C1 segment of cervical spinal cord (tissue), 14 donors: ENCODE data around the gene PTGFRN.

Experiments
- DNase-seq, 14 donors: peaks; one replicate each; lab custom pipeline; 2025; lab: John Stamatoyannopoulos, UW

The PTGFRN gene

DNA sequence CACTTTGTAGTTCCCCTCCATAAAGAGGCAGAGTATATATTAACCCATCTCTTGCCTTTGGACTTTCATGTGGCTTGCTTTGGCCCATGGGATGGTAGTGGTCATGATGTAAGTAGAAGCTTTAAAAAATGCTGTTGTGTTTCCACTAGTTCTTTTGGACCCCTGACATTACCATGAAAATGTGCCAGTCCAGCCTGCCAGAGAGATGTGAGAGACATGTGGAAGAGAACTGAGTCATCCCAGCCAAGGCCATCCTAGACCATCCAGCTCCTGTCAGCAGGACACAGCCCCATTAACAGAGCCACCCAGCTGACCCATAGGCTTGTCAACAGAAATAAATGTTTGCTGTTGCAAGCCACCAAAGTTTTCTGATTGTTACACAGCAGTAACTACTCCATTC is 87.9 kb downstream of the PTGFRN start:
- no peak for DNase-seq

DNA sequence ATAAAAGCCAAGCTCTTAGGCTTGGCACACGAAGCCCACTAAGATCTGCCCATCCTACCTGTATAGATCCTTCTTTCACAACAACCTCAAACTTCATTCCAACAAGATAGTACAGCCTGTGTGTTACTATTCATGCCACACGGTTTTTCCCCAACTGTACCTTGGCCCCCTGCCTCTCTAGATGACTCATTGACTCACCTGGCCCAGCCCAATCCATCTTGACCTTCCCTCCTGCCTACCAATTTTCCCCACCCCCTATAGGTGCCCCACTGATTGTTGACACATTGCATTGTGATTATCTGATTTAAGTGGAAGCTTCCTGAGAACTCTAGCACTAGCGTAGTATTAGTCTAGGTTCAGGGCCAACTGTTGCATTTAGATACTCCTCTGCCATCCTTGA is 89.9 kb downstream of the PTGFRN start:
- DNase-seq = no peak

DNA sequence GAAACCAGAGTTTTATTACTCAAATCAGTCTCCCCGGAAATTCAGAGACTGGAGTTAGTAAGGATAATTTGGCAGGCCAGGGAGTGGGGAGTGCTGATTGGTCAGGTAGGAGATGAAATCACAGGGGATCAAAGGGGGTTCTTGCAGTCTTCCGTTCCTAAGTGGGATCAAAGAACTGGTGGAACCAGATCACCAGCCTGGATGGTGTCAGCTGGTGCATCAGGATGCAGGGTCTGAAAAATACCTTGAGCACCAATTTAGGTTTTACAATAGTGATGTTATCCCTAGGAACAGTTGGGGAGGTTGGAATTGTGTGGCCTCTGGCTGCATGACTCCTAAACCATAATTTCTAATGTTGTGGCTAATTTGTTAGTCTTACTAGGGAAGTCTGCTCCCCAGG is 90.4 kb downstream of the PTGFRN start:
- DNase-seq = no peak

DNA sequence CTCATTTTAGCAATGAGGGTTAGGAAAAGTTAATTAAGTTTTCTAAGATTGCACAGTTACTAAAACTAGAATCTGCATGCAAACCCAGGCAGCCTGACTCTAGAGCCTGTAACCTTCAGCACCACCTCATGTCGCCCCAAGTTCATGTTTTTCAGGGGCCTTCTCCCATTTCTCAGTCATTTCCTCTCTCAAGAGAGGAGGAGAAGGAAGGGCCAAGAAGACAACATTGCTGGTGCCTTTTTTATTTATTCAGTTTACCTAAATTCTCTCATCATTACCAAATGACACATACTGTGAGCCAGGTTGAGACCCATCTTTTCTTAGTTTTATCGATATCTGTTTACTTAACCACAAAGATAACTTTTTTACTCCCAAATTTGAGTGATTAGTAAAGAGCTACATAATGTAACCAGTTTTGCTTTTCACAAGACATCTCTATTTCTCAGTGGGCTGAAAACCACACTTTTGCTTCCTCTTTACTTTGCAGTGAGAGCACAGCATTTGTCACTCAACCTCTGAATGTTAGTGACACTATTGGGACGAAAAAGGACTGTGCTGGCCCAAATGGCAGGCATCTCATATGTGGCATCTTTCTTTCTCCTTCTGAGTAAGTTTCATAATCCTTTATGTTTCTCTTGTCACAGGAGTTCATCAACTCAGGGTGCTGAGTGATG is 91.7 kb downstream of the PTGFRN start, which contains the start of gene CD101:
Gene CD101 (plus strand): TSS at position 507 of the 674 bp plus-strand sequence. CDS start 58 bp downstream, at position 565.
- DNase-seq = no peak

DNA sequence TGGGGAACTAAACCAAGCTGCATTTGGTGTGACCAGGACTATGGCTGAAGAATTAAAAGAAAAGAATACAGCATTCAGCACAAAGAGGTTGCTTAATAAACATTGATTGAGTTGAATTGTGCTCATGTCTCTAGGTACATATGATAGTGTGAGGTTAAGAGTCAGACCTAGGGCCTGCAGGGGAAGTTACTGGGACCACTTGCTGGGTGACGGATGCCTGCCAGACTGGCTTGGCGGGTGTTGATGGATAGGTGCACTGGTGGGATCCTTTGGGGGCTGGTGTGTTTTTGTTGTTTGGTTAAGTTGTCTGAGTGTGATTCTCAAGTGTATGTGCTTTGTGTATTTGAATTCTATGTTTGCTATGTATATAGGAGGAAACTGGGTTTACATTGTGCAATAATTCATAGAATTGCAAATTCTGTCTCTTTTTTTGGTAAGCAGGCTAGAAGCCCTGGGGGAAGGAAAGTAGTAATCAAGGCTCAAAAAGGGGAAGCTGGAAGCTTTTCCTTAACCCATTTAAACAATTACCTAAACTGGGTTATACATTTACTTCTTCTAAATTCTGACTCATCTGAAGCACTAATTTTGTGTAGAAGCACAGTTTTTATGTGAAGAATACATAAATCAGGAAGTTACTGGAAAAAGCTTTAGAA is 93.6 kb downstream of the PTGFRN start:
- DNase-seq = no peak

DNA sequence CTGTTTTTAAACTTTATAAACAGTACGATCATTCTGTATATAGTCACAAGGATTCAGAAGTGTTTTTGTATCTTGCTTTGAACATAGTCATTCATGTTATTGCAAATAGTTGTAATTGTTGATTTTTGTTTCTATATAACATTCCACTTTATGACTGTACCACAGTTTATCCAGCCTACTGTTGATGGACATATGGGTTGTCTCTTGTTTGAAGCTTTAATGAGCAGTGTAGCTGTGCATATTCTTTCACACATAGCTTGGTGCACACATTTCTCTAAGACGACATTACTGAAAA is 98.0 kb downstream of the PTGFRN start:
- no peak for DNase-seq

DNA sequence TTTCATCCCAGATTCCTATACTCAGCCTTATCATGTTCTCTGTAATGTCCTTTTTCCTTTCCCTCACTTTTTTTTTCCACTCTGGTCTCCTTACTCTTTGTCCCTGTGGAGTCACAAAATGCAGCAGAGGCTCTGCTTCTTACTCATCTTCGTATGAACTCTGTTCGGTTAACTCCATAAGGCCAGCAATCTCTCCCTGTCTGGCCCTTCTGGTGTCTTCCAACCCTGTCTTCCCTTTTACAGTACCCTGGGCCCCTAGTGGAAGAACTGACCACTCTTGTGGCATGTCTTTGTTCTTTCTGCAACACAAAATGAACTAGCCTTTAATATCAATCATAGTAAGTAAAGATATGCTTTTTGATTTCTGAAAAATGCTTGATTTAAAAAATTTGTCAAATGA is 98.9 kb downstream of the PTGFRN start:
- DNase-seq = no peak

DNA sequence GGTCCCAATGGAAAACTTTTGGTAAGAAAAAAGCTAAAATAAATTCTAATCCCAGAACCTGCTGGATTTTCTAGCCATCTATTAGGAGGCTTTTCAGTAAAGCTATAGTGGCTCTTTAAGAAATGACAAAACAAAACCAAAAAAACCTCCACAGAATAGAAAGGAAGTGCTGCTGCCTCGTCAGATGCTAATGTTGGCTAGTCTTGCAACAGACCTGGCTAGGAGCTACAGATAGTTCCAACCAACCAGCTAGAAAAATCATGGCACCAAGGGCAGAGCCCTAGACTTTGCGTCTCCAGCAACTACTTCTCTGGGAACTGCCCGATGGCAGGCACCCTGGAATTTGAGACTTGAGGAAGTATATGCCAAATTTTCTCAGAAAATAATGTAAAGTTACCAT is 99.4 kb downstream of the PTGFRN start:
- no peak for DNase-seq

DNA sequence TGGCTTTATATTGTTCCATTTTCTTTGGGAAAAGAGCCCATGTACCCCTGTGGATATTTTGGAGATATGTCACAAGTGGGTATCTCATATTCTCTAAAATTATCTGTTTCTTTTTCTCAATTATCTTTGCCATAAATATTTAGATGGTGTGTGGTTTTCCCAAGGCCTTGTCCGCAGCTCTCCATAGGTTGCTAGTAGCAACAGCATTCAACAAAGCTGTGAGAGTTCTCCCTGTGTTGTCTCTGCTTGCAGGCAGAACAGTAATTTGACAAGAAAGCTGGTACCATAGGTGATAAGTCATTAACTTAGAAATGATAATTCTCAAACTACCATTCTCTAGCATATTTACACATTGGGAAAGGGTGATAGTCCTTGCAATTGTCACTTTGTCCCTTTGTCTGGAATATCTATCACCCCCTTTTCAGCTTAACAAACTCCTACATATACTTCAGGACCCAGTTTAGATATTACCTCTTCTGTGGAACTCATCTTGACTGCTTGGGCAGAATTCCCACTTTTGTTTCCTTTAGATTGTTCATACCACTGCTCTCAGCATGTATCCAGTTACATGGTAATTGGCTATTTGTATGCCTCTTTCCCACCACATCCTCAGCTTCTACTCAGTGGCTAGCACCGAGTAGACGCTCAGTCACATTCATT is 100.7 kb downstream of the PTGFRN start:
- no peak for DNase-seq

DNA sequence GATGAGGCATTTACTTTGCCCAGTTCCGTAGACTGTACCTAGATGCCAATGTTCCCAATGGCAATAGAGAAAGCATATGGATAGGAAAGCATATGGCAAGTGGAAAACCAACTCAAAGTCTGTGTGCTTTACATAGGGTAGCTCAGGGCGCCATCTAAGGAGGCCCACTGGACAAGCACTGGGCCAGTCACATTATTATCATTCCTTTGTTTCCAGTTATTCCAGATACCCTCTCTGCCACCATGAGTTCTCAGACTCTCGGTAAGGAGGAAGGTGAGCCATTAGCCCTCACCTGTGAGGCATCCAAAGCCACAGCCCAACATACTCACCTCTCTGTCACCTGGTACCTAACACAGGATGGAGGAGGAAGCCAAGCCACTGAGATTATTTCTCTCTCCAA is 101.6 kb downstream of the PTGFRN start:
- DNase-seq = no peak

DNA sequence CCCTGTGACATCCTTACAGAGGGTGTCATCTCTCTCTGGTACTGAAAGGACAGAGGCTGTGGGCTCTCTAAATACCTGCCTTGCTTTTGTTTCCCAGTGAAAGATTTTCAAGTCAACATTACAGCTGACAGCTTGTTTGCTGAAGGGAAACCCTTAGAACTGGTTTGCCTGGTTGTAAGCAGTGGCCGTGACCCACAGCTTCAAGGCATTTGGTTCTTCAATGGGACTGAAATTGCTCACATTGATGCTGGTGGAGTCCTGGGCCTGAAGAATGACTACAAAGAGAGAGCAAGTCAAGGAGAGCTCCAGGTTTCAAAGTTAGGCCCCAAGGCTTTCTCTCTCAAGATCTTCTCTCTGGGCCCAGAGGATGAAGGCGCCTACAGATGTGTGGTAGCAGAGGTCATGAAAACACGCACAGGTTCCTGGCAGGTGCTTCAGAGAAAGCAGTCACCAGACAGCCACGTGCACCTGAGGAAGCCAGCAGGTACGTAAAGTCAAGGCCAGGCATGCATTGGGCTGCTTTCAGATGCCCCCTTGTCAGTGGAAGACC is 103.7 kb downstream of the PTGFRN start:
- no peak for DNase-seq

DNA sequence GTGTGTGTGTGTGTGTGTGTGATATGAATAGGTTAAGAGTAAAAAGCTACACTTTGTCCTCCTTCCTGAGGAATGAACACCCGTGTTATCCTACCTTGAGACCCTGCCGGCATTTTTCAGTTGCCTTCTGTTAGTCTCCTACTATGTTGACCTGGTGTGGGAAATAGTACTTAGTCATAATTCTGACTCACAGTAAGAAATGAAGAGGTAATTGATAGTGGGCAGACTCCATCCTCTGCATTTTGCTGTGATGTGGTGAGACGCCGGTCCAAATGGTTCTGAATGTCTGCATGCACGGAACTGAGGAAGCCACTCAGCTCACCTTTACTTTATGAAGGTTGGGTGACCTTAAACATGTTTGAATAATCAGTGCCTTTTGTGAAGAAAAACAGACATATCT is 104.5 kb downstream of the PTGFRN start:
- DNase-seq = no peak

DNA sequence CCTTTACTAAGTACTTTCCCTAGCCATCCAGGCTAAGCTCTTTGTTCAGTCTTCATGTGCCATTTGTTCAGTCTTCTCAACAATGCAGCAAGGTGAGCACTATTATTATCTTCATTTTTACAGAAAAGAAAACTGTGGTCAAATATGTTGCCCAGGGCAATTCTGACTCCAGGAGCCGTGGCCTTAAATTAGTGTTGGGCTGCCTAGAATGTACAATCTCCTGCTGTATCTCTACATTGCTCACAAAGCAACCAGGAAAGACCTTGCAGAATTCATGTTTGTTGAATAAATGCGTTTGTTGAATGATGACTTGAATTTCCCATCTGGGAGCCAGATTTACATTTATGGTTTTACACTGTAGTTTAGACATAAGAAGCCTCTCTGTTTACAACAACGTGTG is 106.0 kb downstream of the PTGFRN start:
- DNase-seq = no peak

DNA sequence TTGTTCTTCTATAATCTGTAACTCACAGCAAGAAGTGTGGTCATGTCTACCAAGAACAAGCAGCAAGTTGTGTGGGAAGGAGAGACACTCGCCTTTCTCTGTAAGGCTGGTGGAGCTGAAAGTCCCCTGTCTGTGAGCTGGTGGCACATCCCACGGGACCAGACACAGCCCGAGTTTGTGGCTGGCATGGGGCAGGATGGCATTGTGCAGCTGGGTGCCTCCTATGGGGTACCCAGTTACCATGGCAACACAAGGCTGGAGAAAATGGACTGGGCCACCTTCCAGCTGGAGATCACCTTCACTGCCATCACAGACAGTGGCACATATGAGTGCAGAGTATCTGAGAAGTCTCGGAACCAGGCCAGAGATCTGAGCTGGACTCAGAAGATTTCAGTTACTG is 107.3 kb downstream of the PTGFRN start:
- no peak for DNase-seq

DNA sequence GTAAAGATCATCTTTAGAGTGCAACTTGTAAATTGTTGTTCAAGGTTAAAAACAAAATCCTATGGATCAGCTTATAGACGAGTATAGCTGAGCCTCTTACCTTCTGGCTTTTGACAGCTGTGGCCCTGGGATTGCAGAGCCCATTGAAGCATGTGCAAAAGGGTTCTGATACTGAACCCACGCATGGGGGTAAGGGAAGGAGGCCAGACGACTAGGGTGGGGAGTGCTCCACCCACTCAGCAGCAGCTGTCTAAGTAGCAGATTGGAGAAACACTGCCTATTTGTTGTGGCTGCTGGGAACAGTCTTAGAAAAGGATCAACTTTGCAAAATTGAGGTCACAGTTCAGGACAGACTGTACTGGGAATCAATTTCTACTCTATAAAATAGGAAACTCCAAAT is 107.9 kb downstream of the PTGFRN start:
- no peak for DNase-seq

DNA sequence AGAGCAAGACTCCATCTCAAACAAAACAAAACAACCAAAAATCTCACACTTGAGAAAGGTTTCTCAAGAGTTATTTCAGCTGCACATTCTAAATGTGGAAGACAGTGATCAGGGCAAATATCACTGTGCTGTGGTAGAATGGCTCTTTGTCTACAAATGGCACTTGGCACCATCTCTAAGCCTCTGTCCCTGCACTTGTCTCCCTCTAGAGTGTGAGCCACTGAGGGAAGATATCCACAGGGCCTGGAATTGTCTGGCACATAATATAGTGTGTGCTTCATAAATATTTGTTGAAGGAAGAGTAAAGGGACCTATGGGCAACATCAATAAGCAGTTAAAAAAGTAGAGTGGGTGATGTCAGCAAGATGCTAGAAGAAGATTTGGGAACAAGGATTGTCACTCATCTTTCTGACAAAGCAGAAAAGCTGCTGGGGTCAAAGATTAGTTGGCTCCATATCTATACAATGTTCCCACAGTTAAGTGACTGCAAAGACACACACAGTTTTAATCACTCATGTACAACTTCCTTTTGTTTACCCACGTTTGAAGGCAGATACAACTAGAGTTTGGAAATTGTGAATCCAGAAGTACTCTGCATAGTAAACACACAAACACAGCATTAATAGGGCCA is 110.9 kb downstream of the PTGFRN start:
- DNase-seq = peak in 1 of 14 donors; percentile 4

DNA sequence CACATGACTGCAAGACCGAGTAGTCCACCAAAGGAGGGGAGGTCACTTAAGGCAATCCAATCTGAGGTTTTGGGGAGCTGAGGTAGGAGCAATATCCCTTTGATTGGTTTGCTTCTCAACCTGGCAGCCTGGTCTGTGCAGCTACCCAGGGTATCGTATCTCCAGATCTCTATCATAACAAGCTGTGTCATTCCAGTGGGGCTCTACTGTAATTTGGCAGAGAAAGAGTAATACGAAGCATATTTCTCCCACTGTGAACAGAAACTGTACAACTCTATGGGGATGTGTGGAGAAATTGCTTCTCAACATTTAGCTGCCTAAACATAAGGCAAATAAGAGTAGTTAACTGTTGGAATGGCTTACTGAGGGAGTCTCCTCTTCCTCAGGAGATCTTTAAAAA is 112.4 kb downstream of the PTGFRN start:
- DNase-seq = no peak

DNA sequence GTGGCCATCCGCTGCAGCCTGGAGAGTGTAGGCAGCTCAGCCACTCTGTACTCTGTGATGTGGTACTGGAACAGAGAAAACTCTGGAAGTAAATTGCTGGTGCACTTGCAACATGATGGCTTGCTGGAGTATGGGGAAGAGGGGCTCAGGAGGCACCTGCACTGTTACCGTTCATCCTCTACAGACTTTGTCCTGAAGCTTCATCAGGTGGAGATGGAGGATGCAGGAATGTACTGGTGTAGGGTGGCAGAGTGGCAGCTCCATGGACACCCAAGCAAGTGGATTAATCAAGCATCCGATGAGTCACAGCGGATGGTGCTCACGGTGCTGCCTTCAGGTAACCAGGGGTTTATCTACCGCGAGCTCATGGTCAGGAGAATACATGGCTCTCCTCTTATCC is 115.9 kb downstream of the PTGFRN start:
- DNase-seq = no peak

DNA sequence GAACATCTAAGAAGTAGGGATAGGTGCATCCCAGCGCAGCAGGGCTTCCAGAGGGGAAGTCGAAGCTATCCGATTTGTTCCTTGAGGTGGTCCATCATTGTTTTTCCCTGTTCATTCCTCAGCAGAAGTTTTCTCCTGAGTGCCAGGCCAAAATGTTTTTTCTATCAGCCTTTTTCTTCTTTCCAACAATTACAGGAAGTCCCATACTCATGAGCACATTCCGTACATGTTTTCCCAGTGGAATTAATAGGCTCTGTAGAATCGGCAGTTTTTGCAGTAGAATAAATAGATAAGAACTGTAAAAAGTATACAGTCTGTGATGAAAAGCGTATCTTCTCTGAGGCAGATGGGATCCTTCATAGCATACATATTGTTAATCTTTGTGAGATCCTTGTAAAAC is 116.6 kb downstream of the PTGFRN start:
- no peak for DNase-seq

DNA sequence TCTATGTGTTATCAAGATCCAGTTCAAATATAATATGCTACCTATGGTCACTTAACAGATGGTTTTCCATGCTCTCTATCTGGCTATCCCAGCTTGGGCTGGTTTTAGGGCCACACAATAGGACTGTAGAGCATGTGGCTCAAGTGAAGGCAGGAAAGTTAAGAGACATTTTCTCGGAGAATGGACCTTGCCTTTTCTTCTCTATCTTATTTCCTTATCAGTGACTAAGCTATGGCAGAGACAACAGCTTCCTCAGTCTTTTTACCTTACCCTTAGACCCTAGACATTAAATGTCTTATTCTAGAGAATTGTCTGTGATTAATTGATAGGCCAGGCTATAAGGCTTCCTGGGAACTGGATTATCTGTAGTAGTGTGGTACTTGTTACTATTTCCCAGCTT is 120.0 kb downstream of the PTGFRN start:
- DNase-seq = no peak

DNA sequence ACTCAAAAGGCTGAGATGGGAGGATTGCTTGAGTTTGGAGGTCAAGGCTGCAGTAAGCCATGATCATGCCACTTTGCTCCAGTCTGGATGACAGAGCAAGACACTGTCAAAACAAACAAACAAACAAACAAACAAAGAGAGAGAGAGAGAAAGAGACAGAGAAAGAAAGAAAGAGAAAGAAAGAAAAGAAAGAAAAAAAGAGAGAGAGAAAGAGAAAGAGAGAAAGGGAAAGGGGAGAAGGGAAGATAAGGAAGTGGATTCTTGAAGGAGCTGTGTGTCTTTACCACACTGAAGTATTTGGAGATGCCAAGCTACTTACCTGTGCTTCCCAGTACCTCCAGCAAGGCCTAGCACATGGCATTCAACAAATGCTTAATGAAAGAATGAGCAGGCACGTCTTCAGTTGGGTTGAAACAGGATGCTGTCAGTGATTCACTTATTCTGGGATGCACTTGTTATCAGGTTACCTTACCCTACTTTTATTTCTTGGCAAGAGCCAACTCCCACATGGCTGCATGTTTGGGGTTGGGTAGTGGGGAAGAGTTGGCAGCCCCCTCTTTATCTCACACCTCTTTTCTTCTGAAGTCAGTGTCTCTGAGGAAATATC is 120.7 kb downstream of the PTGFRN start:
- no peak for DNase-seq

DNA sequence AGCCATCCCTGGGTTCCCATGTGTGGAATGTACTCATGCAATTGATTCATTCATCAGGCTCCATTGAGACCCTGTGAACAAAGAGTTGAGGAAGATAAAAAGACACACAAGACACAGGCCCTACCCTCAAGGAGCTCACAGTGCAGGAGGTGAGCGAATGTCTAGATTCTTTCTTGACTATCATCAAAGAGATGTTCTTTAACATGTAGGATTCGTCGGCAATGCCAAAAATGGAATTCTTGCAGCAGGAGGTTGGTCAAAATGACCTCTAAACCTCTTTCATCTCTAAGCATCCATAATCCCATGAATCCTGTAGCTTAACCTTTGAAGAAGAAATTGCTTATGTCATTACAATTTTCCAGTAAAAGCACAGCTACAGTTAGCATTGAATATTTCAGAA is 122.5 kb downstream of the PTGFRN start:
- DNase-seq = no peak
